GM12878 (cell line): ENCODE data around the gene OR52M1.

Experiments used
- CTCF ChIP-seq, 3 experiments: IDR thresholded peaks in 2 of 3; conservative IDR thresholded peaks in 1 of 3; 2 replicates each; pipeline ENCODE4 v1.5.1; 2011; ENCODE audit warnings: low read depth in 3 of 3, low read length in 3 of 3, mild to moderate bottlenecking in 3 of 3, control low read depth in 2 of 3, moderate library complexity in 2 of 3, inconsistent platforms in 1 of 3, mixed read lengths in 1 of 3; ENCODE audit not compliant: control insufficient read depth in 2 of 3, insufficient read depth in 1 of 3; ENCODE audit errors: extremely low read depth in 1 of 3
- TF ChIP-seq, protein P1 (sequence below): IDR thresholded peaks from 2 replicates; pipeline ENCODE4 v1.6.1; 2011; ENCODE audit warnings: mild to moderate bottlenecking, low read depth, low read length, moderate library complexity; ENCODE audit not compliant: insufficient replicate concordance

DNA sequence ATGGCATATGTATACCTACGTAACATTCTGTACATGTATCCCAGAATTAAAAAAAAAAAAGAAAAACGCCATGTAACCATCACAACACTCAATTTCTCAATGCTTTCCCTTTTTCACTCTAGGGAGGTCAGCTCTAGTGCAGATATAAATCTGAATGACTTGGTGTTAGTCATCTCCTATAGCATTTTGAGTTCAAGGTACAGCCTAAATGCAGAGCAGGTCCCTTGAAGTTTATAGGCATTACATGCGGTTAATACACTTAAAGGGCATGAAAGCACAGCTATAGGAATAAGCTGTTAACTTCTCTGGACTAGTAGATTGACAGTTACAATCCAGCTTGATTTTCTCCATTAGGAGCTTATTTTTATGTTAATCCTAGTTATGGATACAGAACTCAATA is 20.4 kb downstream of the OR52M1 start:
- TF ChIP-seq CTCF (IDR thresholded peaks at IDR 0.05 in 2 of 3, conservative IDR thresholded peaks at IDR 0.05 in 1 of 3; ENCODE audit: control insufficient read depth in 2 of 3, extremely low read depth in 1 of 3, insufficient read depth in 1 of 3, low read depth in 3 of 3, low read length in 3 of 3), result no peak
- TF ChIP-seq, protein P1, sequence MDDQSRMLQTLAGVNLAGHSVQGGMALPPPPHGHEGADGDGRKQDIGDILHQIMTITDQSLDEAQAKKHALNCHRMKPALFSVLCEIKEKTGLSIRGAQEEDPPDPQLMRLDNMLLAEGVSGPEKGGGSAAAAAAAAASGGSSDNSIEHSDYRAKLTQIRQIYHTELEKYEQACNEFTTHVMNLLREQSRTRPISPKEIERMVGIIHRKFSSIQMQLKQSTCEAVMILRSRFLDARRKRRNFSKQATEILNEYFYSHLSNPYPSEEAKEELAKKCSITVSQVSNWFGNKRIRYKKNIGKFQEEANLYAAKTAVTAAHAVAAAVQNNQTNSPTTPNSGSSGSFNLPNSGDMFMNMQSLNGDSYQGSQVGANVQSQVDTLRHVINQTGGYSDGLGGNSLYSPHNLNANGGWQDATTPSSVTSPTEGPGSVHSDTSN, result no peak
